Endothelial cell of hepatic sinusoid (primary cell): Measurements from ENCODE around the gene VSIG4.

Source experiments
- in situ Hi-C: cut with HindIII; loops from 2 replicates; pipeline ENCODE4 v1.10.0; 2017; ENCODE audit warnings: low sequenced_read_pairs

VSIG4 gene

GRCh38 chrX:66024092-66024467 lies 15.8 kb downstream of the VSIG4 start:
- in situ Hi-C loops: loop anchor here (25.0 kb wide), 1 partner anchor 437 kb away; no protein-coding TSS in a partner anchor

- in situ Hi-C loops: loop anchor here (25.0 kb wide), 1 partner anchor 436 kb away; no protein-coding TSS in a partner anchor
Measured at GRCh38 chrX:66023385-66024091, 16.3 kb downstream of the VSIG4 start.

GRCh38 chrX:66022632-66023384 lies 17.1 kb downstream of the VSIG4 start:
- in situ Hi-C loops: loop anchor here (25.0 kb wide), 1 partner anchor 436 kb away; no protein-coding TSS in a partner anchor

- in situ Hi-C loops: loop anchor here (25.0 kb wide), 1 partner anchor 435 kb away; no protein-coding TSS in a partner anchor
Measured at GRCh38 chrX:66021765-66022631, 17.9 kb downstream of the VSIG4 start.

GRCh38 chrX:66021401-66021764 lies 18.5 kb downstream of the VSIG4 start:
- in situ Hi-C loops: loop anchor here (25.0 kb wide), 1 partner anchor 434 kb away; no protein-coding TSS in a partner anchor

- in situ Hi-C loops: loop anchor here (25.0 kb wide), 1 partner anchor 433 kb away; no protein-coding TSS in a partner anchor
Measured at GRCh38 chrX:66020631-66021334, 19.1 kb downstream of the VSIG4 start.

GRCh38 chrX:66019974-66020373 lies 19.9 kb downstream of the VSIG4 start:
- in situ Hi-C loops: loop anchor here (25.0 kb wide), 1 partner anchor 433 kb away; no protein-coding TSS in a partner anchor

GRCh38 chrX:66019310-66019652 lies 20.6 kb downstream of the VSIG4 start:
- in situ Hi-C loops: loop anchor here (25.0 kb wide), 1 partner anchor 432 kb away; no protein-coding TSS in a partner anchor

GRCh38 chrX:66018585-66019309 lies 21.1 kb downstream of the VSIG4 start:
- in situ Hi-C loops: loop anchor here (25.0 kb wide), 1 partner anchor 431 kb away; no protein-coding TSS in a partner anchor

GRCh38 chrX:66017659-66018170 lies 22.2 kb downstream of the VSIG4 start:
- in situ Hi-C loops: loop anchor here (25.0 kb wide), 1 partner anchor 430 kb away; no protein-coding TSS in a partner anchor

GRCh38 chrX:66016905-66017658 lies 22.8 kb downstream of the VSIG4 start:
- in situ Hi-C loops: loop anchor here (25.0 kb wide), 1 partner anchor 430 kb away; no protein-coding TSS in a partner anchor

GRCh38 chrX:66015900-66016689 lies 23.8 kb downstream of the VSIG4 start:
- in situ Hi-C loops: loop anchor here (25.0 kb wide), 1 partner anchor 429 kb away; no protein-coding TSS in a partner anchor

GRCh38 chrX:66015152-66015831 lies 24.6 kb downstream of the VSIG4 start:
- in situ Hi-C loops: loop anchor here (25.0 kb wide), 1 partner anchor 428 kb away; no protein-coding TSS in a partner anchor

- in situ Hi-C loops: loop anchor here (25.0 kb wide), 1 partner anchor 427 kb away; no protein-coding TSS in a partner anchor
Measured at GRCh38 chrX:66014556-66014955, 25.3 kb downstream of the VSIG4 start.

GRCh38 chrX:66014084-66014483 lies 25.8 kb downstream of the VSIG4 start:
- in situ Hi-C loops: loop anchor here (25.0 kb wide), 1 partner anchor 427 kb away; no protein-coding TSS in a partner anchor

- in situ Hi-C loops: loop anchor here (25.0 kb wide), 1 partner anchor 426 kb away; no protein-coding TSS in a partner anchor
Measured at GRCh38 chrX:66013194-66013816, 26.6 kb downstream of the VSIG4 start.
